Endothelial cell of umbilical vein (primary cell): Measurements from ENCODE around the gene NR6A1. TPM values are rescaled to one million over a fixed set of nuclear protein-coding genes. Genes with fewer than 3 reads are reported as not detected.

ENCODE experiments used
- BruUV-seq: library from RNA; stranded (reverse); fragments of 400-500 nt; replicated peaks from 2 replicates; lab custom pipeline; 2021; lab: Mats Ljungman, UMichigan
- CTCF ChIA-PET: fragments of 300-600, 350-600 bp; sonication (Branson Sonifier 250); formaldehyde crosslinking; loops from one replicate; lab custom pipeline; 2021; ENCODE audit warnings: antibody characterized with exemption, inconsistent platforms; lab: Charles Lee
- POLR2A ChIA-PET: fragments of 300-600, 350-600 bp; sonication (Branson Sonifier 250); formaldehyde crosslinking; loops from one replicate; lab custom pipeline; 2021; ENCODE audit warnings: antibody characterized with exemption, inconsistent platforms; lab: Charles Lee
- DNase-seq: peaks from one replicate; pipeline ENCODE4 v3.0.0-alpha.2; 2011; ENCODE audit warnings: low read depth, low spot score
- FAIRE-seq: peaks from 2 replicates; lab custom pipeline; 2011; peaks lifted over from hg19 to GRCh38; lab: Jason Lieb, UNC
- H2AFZ ChIP-seq: 2 replicates; pipeline ENCODE4 v1.6.0; 2012; ENCODE audit warnings: low read depth, low read length, control low read depth, inconsistent platforms
- H3K27ac ChIP-seq: 2 replicates; pipeline ENCODE4 v1.5.1; 2011; ENCODE audit warnings: low read depth, mild to moderate bottlenecking, control low read depth, low read length, moderate library complexity; ENCODE audit not compliant: insufficient read depth
- H3K27me3 ChIP-seq, 2 experiments: 2 replicates each; pipeline versions ENCODE4 v1.6.0 to v1.6.1; 2011; ENCODE audit warnings: low read length in 2 of 2, mixed read lengths in 1 of 2; ENCODE audit not compliant: control insufficient read depth in 2 of 2, insufficient read depth in 2 of 2
- H3K36me3 ChIP-seq, 2 experiments: 2 replicates in 1 of 2; 3 replicates in 1 of 2; pipeline ENCODE4 v1.5.1; 2011; ENCODE audit warnings: low read length in 2 of 2, mild to moderate bottlenecking in 1 of 2, moderate library complexity in 1 of 2; ENCODE audit not compliant: control insufficient read depth in 2 of 2, insufficient read depth in 2 of 2; ENCODE audit errors: extremely low read depth in 1 of 2
- H3K4me1 ChIP-seq: 3 replicates; pipeline ENCODE4 v1.5.1; 2011; ENCODE audit warnings: mild to moderate bottlenecking, low read length; ENCODE audit not compliant: control insufficient read depth, insufficient read depth; ENCODE audit errors: extremely low read depth
- H3K4me2 ChIP-seq: 2 replicates; pipeline ENCODE4 v1.6.1; 2011; ENCODE audit warnings: low read length, control low read depth, mixed read lengths; ENCODE audit not compliant: insufficient read depth
- H3K4me3 ChIP-seq, 3 experiments: fragments of 200-600 bp in 1 of 3; sonication (generic), shearing (Covaris generic) in 1 of 3; replicated peaks in 1 of 3; 2 replicates each; pipeline ENCODE4 v1.5.1; 2011 to 2016; ENCODE audit warnings: control low read depth in 3 of 3, low read length in 3 of 3, mild to moderate bottlenecking in 2 of 3, inconsistent platforms in 1 of 3, low read depth in 1 of 3, moderate library complexity in 1 of 3; ENCODE audit not compliant: insufficient read depth in 1 of 3
- H3K79me2 ChIP-seq: 2 replicates; pipeline ENCODE4 v1.6.0; 2012; ENCODE audit warnings: low read length, inconsistent platforms; ENCODE audit not compliant: control insufficient read depth, insufficient read depth
- H3K9ac ChIP-seq: replicated peaks from 2 replicates; pipeline ENCODE3; 2011; ENCODE audit warnings: low read length, control low read depth; ENCODE audit not compliant: insufficient read depth; ENCODE audit errors: extremely low read depth
- H3K9me1 ChIP-seq: replicated peaks from 3 replicates; pipeline ENCODE4 v1.6.0; 2011; ENCODE audit warnings: mild to moderate bottlenecking, low read length; ENCODE audit not compliant: control insufficient read depth, insufficient read depth; ENCODE audit errors: extremely low read depth
- H3K9me3 ChIP-seq: replicated peaks from 2 replicates; pipeline ENCODE4 v1.5.1; 2012; ENCODE audit warnings: low read length, inconsistent platforms; ENCODE audit not compliant: control insufficient read depth, insufficient read depth
- H4K20me1 ChIP-seq: replicated peaks from 2 replicates; pipeline ENCODE3; 2011; ENCODE audit warnings: mild to moderate bottlenecking, low read length; ENCODE audit not compliant: control insufficient read depth, insufficient read depth; ENCODE audit errors: extremely low read depth
- EZH2 ChIP-seq: IDR thresholded peaks from 2 replicates; pipeline ENCODE4 v1.6.1; 2012; ENCODE audit warnings: borderline replicate concordance, low read depth, mild to moderate bottlenecking, moderate library complexity, low read length, inconsistent platforms; ENCODE audit not compliant: severe bottlenecking
- FOS ChIP-seq: IDR thresholded peaks from 2 replicates; pipeline ENCODE4 v1.6.1; 2011; ENCODE audit warnings: mild to moderate bottlenecking, low read length, moderate library complexity, borderline replicate concordance; ENCODE audit not compliant: insufficient read depth
- GATA2 ChIP-seq: IDR thresholded peaks from 2 replicates; pipeline ENCODE4 v1.7.0; 2011; ENCODE audit warnings: low read depth, mild to moderate bottlenecking, moderate library complexity, mixed read lengths, low read length; ENCODE audit not compliant: insufficient read length, insufficient read depth
- JUN ChIP-seq: IDR thresholded peaks from 2 replicates; pipeline ENCODE4 v1.6.1; 2011; ENCODE audit warnings: borderline replicate concordance, low read depth; ENCODE audit not compliant: insufficient read length, insufficient read depth
- MYC ChIP-seq: IDR thresholded peaks from one replicate; pipeline ENCODE4 v1.6.1; 2011; ENCODE audit warnings: mild to moderate bottlenecking, low read depth, low read length
- POLR2A ChIP-seq: IDR thresholded peaks from 2 replicates; pipeline ENCODE4 v1.6.1; 2012; ENCODE audit warnings: low read depth, mild to moderate bottlenecking, control low read depth, low read length
- POLR2AphosphoS5 ChIP-seq: IDR thresholded peaks from 2 replicates; pipeline ENCODE4 v1.6.1; 2012; ENCODE audit warnings: low read depth, mild to moderate bottlenecking, control low read depth, low read length, moderate library complexity; ENCODE audit not compliant: insufficient read depth
- dilution Hi-C: fragments of 300-500 bp; cut with MboI; formaldehyde crosslinking; loops from one replicate; pipeline ENCODE4 v1.15.0; 2019; ENCODE audit warnings: low sequenced_read_pairs; ENCODE audit not compliant: extremely low pct_ligation_motif_present
- intact Hi-C: fragments of 100-400 bp; cut with micrococcal nuclease; formaldehyde crosslinking; loops from one replicate; pipeline ENCODE4 v1.10.0; 2022
- polyA plus RNA-seq, 4 experiments: library from polyadenylated mRNA; depleted of rRNA in 3 of 4; stranded (reverse) in 3 of 4; unstranded in 1 of 4; fragments of >200 nt; gene quantifications; 2 replicates each; pipeline versions ENCODE4 v1.2.1 to v1.2.3, GENCODE V29; 2011 to 2012; ENCODE audit warnings: missing spikeins in 1 of 4
- total RNA-seq: library from RNA; stranded (reverse); gene quantifications from 2 replicates; pipeline ENCODE4 v1.2.3, GENCODE V29; 2021
- TF ChIP-seq, protein P1 (sequence below): IDR thresholded peaks from 2 replicates; pipeline ENCODE4 v1.6.1; 2011; ENCODE audit not compliant: insufficient read depth, insufficient read length
- TF ChIP-seq, protein P2 (sequence below), 2 donors: IDR thresholded peaks; 1 replicate in 1 of 2; 2 replicates in 1 of 2; pipeline ENCODE4 v1.5.1; 2011; ENCODE audit warnings: low read length in 2 of 2, mild to moderate bottlenecking in 2 of 2, moderate library complexity in 2 of 2, control low read depth in 1 of 2, inconsistent platforms in 1 of 2, low read depth in 1 of 2; ENCODE audit not compliant: insufficient read depth in 1 of 2; ENCODE audit errors: extremely low read depth in 1 of 2

Gene NR6A1
- total and polyA plus RNA-seq, 2 donors (not counting 3 experiments of a cell fraction or from before 2014, with no cell fraction given): 0.17 to 1.2 TPM

DNA sequence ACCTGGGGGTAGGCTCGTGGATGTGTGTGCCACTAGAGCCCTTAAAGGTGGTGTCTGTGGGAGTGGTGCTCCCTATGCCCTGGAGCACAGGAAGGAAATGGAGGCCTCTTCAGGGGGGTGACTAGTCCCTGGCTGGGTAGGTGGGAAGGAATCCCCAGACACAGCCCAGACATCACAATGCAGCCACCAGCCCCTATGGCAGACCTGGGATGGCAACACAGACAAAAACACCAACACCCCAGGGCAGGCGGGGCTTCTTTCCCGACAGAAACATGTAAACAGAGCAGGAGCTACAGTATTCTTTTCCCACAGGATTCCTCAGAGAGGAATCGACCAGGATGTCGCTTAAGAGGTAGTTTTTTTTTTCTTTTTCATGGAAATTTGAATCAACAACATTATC is 253.5 kb downstream of the NR6A1 start:
- Histone ChIP-seq H3K9me3 (no peaks in the 10 kb centered on the region), H3K9ac (no peak overlapping the region), H3K27ac (no peak overlapping the region), H3K9me1 (no peaks in the 10 kb centered on the region), H3K4me1 (no peaks in the 10 kb centered on the region), H3K4me3 (no peak overlapping the region), H3K27me3 (peaks cover 0 to under 1% of the 10 kb centered on the region in 2 experiments), H4K20me1 (no peaks in the 10 kb centered on the region), H3K36me3 (no peaks in the 10 kb centered on the region), H2AFZ (no peak overlapping the region), H3K4me2 (no peak overlapping the region), H3K79me2 (no peaks in the 10 kb centered on the region)
- TF ChIP-seq, protein P1, sequence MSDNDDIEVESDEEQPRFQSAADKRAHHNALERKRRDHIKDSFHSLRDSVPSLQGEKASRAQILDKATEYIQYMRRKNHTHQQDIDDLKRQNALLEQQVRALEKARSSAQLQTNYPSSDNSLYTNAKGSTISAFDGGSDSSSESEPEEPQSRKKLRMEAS: no peak
- TF ChIP-seq POLR2AphosphoS5: no peak
- TF ChIP-seq POLR2A: no peak
- TF ChIP-seq, protein P2, sequence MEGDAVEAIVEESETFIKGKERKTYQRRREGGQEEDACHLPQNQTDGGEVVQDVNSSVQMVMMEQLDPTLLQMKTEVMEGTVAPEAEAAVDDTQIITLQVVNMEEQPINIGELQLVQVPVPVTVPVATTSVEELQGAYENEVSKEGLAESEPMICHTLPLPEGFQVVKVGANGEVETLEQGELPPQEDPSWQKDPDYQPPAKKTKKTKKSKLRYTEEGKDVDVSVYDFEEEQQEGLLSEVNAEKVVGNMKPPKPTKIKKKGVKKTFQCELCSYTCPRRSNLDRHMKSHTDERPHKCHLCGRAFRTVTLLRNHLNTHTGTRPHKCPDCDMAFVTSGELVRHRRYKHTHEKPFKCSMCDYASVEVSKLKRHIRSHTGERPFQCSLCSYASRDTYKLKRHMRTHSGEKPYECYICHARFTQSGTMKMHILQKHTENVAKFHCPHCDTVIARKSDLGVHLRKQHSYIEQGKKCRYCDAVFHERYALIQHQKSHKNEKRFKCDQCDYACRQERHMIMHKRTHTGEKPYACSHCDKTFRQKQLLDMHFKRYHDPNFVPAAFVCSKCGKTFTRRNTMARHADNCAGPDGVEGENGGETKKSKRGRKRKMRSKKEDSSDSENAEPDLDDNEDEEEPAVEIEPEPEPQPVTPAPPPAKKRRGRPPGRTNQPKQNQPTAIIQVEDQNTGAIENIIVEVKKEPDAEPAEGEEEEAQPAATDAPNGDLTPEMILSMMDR (IDR thresholded peaks at IDR 0.05; ENCODE audit: extremely low read depth in 1 of 2, insufficient read depth in 1 of 2, low read depth in 1 of 2, low read length in 2 of 2): no peak
- TF ChIP-seq GATA2: no peak
- no peak for TF ChIP-seq MYC
- no peak for TF ChIP-seq EZH2
- no peak for TF ChIP-seq JUN
- no peak for TF ChIP-seq FOS
- FAIRE-seq: no peak
- no peak for DNase-seq
- dilution Hi-C loops: no loop called here
- BruUV-seq: no TSS peak
- intact Hi-C loops: no loop called here
- CTCF ChIA-PET: interaction anchor here (1.4 to 5.5 kb wide), 2 partner anchors 9 to 19 kb away, joined by 4 to 28 read pairs; no protein-coding TSS in a partner anchor
- POLR2A ChIA-PET: no interaction called here
